BLaER1 treated with 17β-estradiol and CSF1 and Interleukin-3, amounts not matched to agents 10 nM and 100 nM (cell line): ENCODE data around the gene FGD5.

Experiments
- H3K27ac ChIP-seq, 11 experiments: shearing (Covaris generic); formaldehyde crosslinking; 2 replicates each; pipeline ENCODE4 v1.8.1; 2022
- H3K27me3 ChIP-seq, 11 experiments: shearing (Covaris generic); formaldehyde crosslinking; 2 replicates each; pipeline ENCODE4 v1.8.1; 2022
- H3K36me3 ChIP-seq, 11 experiments: shearing (Covaris generic); formaldehyde crosslinking; 2 replicates each; pipeline ENCODE4 v1.8.1; 2022
- H3K4me1 ChIP-seq, 10 experiments: shearing (Covaris generic); formaldehyde crosslinking; 2 replicates each; pipeline ENCODE4 v1.8.1; 2022
- H3K4me2 ChIP-seq, 11 experiments: shearing (Covaris generic); formaldehyde crosslinking; 2 replicates each; pipeline ENCODE4 v1.8.1; 2022
- H3K4me3 ChIP-seq, 10 experiments: shearing (Covaris generic); formaldehyde crosslinking; 2 replicates each; pipeline ENCODE4 v1.8.1; 2022
- H3K9ac ChIP-seq, 11 experiments: shearing (Covaris generic); formaldehyde crosslinking; 2 replicates each; pipeline ENCODE4 v1.8.1; 2022
- H3K9me3 ChIP-seq, 11 experiments: shearing (Covaris generic); formaldehyde crosslinking; replicated peaks in 1 of 11; 2 replicates each; pipeline ENCODE4 v1.8.1; 2022
- H4K20me1 ChIP-seq, 11 experiments: shearing (Covaris generic); formaldehyde crosslinking; 2 replicates each; pipeline ENCODE4 v1.8.1; 2022
- Cebpa-rat ChIP-seq, 11 experiments: shearing (Covaris generic); IDR thresholded peaks; 2 replicates each; pipeline ENCODE4 v1.8.1; 2022

The FGD5 gene

DNA sequence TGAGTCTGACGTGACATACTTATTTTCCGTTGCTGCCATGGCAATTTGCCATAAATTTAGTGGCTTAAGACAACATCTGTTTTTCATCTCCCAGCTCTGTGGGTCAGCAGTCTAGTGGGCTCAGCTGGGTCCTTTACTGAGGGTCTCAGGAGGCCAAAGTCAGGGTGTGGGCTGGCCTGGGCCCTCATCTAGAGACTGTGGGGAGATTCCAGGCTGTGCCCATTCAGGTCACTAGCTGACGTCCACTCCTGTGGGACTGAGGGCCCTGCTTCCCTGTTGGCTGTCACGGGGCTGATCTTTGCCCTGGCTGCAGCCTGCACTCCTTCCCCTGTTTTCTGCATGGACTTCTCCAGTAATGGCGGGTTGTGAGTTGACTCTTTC lies 19.1 kb downstream of the FGD5 start:
- peak overlapping the region in 1 of 11 experiments; percentile 4; a peak in 1 of 22 replicates for H3K4me2 ChIP-seq

DNA sequence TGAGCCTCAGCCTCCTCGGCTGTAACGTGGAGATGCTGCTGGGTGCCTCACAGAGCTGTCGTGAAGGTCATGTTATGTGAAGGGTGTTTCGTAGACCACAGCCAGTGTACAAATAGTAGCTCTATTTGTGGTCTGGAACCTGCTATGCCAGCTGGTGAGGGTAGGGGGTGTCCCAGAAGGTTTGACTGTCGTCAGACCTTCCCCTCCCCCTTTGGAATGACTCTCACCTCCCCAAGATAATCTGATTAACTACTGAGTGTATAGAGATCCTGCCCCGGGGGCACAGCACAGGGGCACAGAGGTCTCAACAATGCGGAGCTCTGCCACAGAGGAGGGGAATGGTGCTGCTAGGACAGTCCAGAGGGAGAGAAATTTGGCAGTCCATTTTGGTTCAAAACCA lies 20.5 kb downstream of the FGD5 start:
- no peak overlapping the region for H3K4me3 ChIP-seq
- no peaks in the 10 kb centered on the region for H3K9me3 ChIP-seq
- TF ChIP-seq Cebpa-rat (IDR thresholded peaks at IDR 0.05) = no peak
- no peak overlapping the region for H3K9ac ChIP-seq
- H3K27me3 ChIP-seq = no peaks in the 10 kb centered on the region
- H3K27ac ChIP-seq = no peak overlapping the region
- H3K4me2 ChIP-seq = peak overlapping the region in 8 of 11 experiments; percentile 6 to 55 (median 41); a peak in 13 of 22 replicates
- H4K20me1 ChIP-seq = peaks cover 0 to 4% (median 0%) of the 10 kb centered on the region in 11 experiments; a peak in 2 of 22 replicates
- peaks cover 0 to 15% (median 7%) of the 10 kb centered on the region in 10 experiments; a peak in 13 of 20 replicates for H3K4me1 ChIP-seq
- H3K36me3 ChIP-seq = no peaks in the 10 kb centered on the region

More for the DNA sequence above, 19.1 kb downstream of the FGD5 start:
- Histone ChIP-seq H3K9ac (no peak overlapping the region), H3K4me1 (peaks cover 0 to 15% (median 7%) of the 10 kb centered on the region in 10 experiments; a peak in 13 of 20 replicates), H3K36me3 (no peaks in the 10 kb centered on the region), H3K9me3 (no peaks in the 10 kb centered on the region), H3K4me3 (no peak overlapping the region), H3K27ac (no peak overlapping the region), H4K20me1 (no peaks in the 10 kb centered on the region; a peak in 2 of 22 replicates), H3K27me3 (no peaks in the 10 kb centered on the region)
- no peak for TF ChIP-seq Cebpa-rat (IDR thresholded peaks at IDR 0.05)

DNA sequence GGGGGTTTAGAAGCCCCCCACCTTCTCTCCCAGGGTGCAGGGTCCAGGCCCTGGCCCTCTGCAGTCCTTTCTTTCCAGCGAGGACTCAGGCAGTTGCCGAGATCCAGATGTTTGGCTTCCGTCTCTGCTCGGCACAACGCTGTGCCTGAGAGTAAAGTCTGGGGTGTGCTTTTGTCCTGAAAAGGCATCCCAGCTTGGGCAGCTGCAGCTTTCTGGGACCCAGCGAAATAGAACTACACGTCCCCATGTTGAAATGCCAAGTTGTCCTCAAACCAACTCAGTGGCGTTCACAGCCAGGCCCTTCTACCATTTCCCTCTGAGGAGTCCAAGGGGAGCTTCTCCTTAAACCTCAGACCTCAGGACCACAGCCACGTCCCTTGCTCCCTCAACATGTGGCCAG lies 23.1 kb downstream of the FGD5 start:
- TF ChIP-seq Cebpa-rat (IDR thresholded peaks at IDR 0.05) = no peak
- no peaks in the 10 kb centered on the region for H3K27me3 ChIP-seq
- 0 out of 22 replicates have a peak, but pooled peaks cover 0 to 4% (median 0%) of the 10 kb centered on the region in 11 experiments for H4K20me1 ChIP-seq
- H3K27ac ChIP-seq = no peak overlapping the region
- H3K4me2 ChIP-seq = no peak overlapping the region
- H3K36me3 ChIP-seq = no peaks in the 10 kb centered on the region
- no peaks in the 10 kb centered on the region for H3K9me3 ChIP-seq
- no peak overlapping the region for H3K4me3 ChIP-seq
- H3K4me1 ChIP-seq = peaks cover 0 to 15% (median 7%) of the 10 kb centered on the region in 10 experiments; a peak in 13 of 20 replicates
- H3K9ac ChIP-seq = no peak overlapping the region

DNA sequence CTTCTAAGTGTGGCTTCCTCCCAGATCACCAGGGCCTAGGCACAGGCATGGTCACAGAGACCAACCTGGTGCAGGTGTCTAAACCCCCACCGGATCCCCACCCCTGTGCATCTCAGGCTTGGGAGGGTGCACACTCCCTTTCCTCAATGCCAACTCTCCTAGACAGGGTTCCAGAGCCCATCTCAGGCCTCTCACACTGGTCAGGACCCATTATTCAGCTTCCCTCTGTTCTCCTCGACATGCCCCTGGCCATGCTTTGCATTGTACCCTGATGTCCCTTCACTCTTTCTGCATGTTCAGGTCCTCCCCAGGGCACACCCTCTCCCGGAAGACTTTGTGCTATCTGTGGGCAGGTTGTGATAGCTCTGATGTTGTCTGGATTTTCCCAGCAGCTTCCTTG lies 23.5 kb downstream of the FGD5 start:
- Histone ChIP-seq H3K27ac (no peak overlapping the region), H3K9me3 (no peaks in the 10 kb centered on the region), H4K20me1 (0 out of 22 replicates have a peak, but pooled peaks cover 0 to 4% (median 0%) of the 10 kb centered on the region in 11 experiments), H3K4me2 (no peak overlapping the region), H3K4me1 (peaks cover 0 to 15% (median 8%) of the 10 kb centered on the region in 10 experiments; a peak in 15 of 20 replicates), H3K4me3 (no peak overlapping the region), H3K27me3 (no peaks in the 10 kb centered on the region), H3K36me3 (no peaks in the 10 kb centered on the region), H3K9ac (no peak overlapping the region)
- TF ChIP-seq Cebpa-rat (IDR thresholded peaks at IDR 0.05) = no peak

DNA sequence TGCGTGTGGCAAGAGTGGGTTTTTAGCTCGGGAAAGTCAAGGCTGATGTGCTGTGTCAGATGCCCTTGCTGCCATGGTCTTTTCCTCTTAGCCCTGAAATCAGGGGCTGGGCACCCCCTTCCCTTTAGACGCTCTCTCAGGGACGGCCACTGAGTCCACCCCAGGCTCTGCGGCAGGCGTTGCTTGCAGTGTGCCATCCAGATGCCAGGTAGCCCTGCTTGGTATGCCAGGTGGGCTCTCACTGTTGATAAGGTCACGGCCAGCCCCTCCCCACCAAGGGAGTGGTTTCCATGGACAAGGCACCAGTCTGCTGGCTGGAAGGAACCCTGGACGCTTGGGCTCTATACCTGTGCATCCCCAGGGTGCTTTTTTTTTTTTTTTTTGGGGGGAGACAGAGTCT lies 24.6 kb downstream of the FGD5 start:
- Histone ChIP-seq H3K27me3 (no peaks in the 10 kb centered on the region), H3K9ac (no peak overlapping the region), H3K4me2 (no peak overlapping the region), H3K4me1 (peaks cover 10 to 21% (median 17%) of the 10 kb centered on the region in 10 experiments), H3K4me3 (no peak overlapping the region), H3K27ac (no peak overlapping the region), H3K36me3 (no peaks in the 10 kb centered on the region), H3K9me3 (no peaks in the 10 kb centered on the region), H4K20me1 (0 out of 22 replicates have a peak, but pooled peaks cover 0 to 4% (median 0%) of the 10 kb centered on the region in 11 experiments)
- TF ChIP-seq Cebpa-rat (IDR thresholded peaks at IDR 0.05) = no peak

DNA sequence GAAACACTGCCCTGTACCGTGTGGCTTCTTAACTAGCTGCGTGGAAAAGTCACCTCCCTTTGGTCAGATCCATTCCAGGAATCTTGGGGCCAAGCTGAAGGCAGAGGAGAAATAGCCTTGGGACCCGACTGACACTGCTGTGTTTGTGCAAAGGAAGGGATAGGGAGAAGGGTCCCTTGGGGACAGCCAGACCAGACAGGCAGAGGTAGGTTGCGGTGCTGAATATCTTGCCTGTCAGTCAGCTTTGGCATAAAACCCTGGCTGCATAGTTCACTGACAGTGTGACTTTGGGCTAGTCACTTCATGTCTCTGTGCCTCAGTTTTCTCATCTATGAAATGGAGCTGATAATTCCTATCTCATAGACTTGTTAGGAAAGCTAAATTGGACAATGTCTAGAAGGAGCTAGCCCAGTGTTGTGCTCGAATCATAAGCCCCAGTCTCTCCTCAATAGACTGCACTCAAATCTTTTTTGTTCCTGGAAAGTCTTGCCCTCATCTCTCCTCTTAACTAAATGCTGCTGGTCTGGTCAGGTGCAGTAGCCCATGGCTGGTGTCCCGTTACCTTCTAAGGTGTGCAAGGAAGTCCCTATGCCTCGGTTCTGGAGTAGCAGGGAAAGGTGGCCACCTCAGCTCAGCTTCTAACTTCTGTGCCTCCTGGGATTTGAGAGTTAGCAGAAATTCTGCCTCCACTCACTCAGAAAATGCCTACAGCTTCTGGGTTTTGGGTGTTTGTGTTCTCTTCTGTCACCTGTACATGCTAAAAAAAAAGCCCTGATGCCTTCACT lies 25.8 kb downstream of the FGD5 start:
- no peaks in the 10 kb centered on the region for H3K27me3 ChIP-seq
- H3K4me2 ChIP-seq = no peak overlapping the region
- H3K9me3 ChIP-seq = no peaks in the 10 kb centered on the region
- no peak overlapping the region for H3K4me3 ChIP-seq
- no peak overlapping the region for H3K27ac ChIP-seq
- H4K20me1 ChIP-seq = 0 out of 22 replicates have a peak, but pooled peaks cover 0 to 4% (median 0%) of the 10 kb centered on the region in 11 experiments
- TF ChIP-seq Cebpa-rat (IDR thresholded peaks at IDR 0.05) = no peak
- no peaks in the 10 kb centered on the region for H3K36me3 ChIP-seq
- peaks cover 18 to 25% (median 22%) of the 10 kb centered on the region in 10 experiments for H3K4me1 ChIP-seq
- no peak overlapping the region for H3K9ac ChIP-seq

DNA sequence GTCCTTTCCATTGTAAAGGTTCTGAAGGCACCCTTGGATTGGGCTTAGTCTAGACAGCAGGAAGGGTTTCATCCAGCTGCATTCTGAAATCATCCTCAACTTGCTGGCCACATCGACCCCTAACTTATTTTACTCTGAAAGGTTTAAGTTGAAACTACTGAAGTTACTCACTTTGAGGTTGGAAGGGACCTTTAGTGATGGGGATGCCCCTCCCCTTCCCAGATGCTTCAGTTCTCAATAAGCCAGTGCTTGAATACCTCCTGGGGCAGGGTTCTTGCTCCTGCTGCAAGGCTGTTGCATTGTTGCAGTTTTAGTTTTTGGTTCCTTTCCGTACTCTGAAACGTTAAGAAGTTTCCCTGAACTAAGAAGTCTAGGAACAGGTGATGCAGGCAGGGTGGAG lies 26.4 kb downstream of the FGD5 start:
- H3K36me3 ChIP-seq = no peaks in the 10 kb centered on the region
- H3K9ac ChIP-seq = no peak overlapping the region
- 0 out of 22 replicates have a peak, but pooled peaks cover 0 to 4% (median 0%) of the 10 kb centered on the region in 11 experiments for H4K20me1 ChIP-seq
- peaks cover 22 to 31% (median 28%) of the 10 kb centered on the region in 10 experiments for H3K4me1 ChIP-seq
- no peak overlapping the region for H3K27ac ChIP-seq
- no peak overlapping the region for H3K4me2 ChIP-seq
- no peaks in the 10 kb centered on the region for H3K27me3 ChIP-seq
- no peak for TF ChIP-seq Cebpa-rat (IDR thresholded peaks at IDR 0.05)
- H3K4me3 ChIP-seq = no peak overlapping the region
- no peaks in the 10 kb centered on the region for H3K9me3 ChIP-seq

DNA sequence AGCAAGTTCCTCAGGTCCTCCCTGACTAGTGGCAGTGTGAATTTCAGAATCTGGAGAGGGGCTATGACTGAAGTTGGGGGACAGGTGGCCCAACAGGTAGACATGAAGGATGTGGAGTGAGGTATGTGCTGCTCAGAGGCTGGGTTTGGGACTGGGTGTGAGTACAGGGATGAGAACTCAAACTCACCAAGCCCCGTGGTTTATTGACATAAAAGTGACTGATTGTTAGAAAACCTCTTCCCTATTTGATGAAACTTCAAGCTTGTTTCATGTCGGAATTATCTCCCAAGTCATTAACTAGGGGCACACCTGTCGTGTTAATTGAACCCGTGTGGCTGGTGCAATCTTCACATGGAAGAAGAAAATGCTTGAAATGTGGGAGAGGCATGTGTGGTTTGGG lies 27.1 kb downstream of the FGD5 start:
- H3K27ac ChIP-seq = no peak overlapping the region

DNA sequence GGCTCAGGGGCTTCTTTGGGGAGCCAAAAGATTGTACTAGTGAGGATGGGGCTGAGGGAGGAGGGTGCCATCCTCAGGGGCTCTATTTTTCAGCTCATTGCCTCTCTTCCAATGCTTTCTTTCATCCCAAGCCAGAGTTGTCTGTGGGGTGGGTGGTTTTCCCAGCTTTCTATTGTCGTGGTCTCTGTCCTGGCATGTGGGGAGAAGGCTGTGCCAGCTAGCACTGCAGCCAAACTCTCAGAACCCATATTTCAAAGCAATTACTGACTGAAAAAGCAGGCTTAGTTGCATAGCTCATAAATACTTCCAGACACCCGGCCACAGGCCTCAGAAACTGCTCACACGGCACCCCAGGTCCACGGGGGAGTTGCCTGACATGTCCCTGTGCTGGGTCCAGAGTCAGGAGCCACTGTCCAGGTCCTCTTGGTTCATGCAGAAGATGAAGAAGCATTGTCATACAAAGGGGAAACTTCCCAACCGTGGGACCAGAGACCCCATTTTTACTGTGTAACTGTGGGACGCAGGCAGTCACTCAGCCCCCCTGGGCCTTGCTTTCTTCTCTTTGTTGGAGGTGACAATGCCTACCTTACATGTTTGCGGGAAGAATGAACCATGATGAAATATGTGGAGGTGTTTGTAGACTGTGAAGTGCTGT lies 27.6 kb downstream of the FGD5 start:
- TF ChIP-seq Cebpa-rat (IDR thresholded peaks at IDR 0.05) = no peak
- no peaks in the 10 kb centered on the region for H3K27me3 ChIP-seq
- no peaks in the 10 kb centered on the region for H3K36me3 ChIP-seq
- no peak overlapping the region for H3K4me2 ChIP-seq
- 0 out of 22 replicates have a peak, but pooled peaks cover 0 to 4% (median 0%) of the 10 kb centered on the region in 11 experiments for H4K20me1 ChIP-seq
- H3K27ac ChIP-seq = no peak overlapping the region
- no peak overlapping the region for H3K9ac ChIP-seq
- H3K4me1 ChIP-seq = peaks cover 22 to 34% (median 31%) of the 10 kb centered on the region in 10 experiments
- H3K4me3 ChIP-seq = no peak overlapping the region
- H3K9me3 ChIP-seq = no peaks in the 10 kb centered on the region

More for the DNA sequence above, 27.1 kb downstream of the FGD5 start:
- no peaks in the 10 kb centered on the region for H3K27me3 ChIP-seq
- no peaks in the 10 kb centered on the region for H3K9me3 ChIP-seq
- no peak overlapping the region for H3K4me3 ChIP-seq
- H3K4me1 ChIP-seq = peaks cover 22 to 34% (median 31%) of the 10 kb centered on the region in 10 experiments
- H3K36me3 ChIP-seq = no peaks in the 10 kb centered on the region
- 0 out of 22 replicates have a peak, but pooled peaks cover 0 to 4% (median 0%) of the 10 kb centered on the region in 11 experiments for H4K20me1 ChIP-seq
- TF ChIP-seq Cebpa-rat (IDR thresholded peaks at IDR 0.05) = no peak
- H3K9ac ChIP-seq = no peak overlapping the region
- H3K4me2 ChIP-seq = no peak overlapping the region
